ENCODE measurements around the gene GPER1.
"Not testable (repeated sequence)": the region's sequence is repeated elsewhere in the genome, so short reads cannot be mapped to it uniquely, and the experiment has no call there.

GPER1 gene

DNA sequence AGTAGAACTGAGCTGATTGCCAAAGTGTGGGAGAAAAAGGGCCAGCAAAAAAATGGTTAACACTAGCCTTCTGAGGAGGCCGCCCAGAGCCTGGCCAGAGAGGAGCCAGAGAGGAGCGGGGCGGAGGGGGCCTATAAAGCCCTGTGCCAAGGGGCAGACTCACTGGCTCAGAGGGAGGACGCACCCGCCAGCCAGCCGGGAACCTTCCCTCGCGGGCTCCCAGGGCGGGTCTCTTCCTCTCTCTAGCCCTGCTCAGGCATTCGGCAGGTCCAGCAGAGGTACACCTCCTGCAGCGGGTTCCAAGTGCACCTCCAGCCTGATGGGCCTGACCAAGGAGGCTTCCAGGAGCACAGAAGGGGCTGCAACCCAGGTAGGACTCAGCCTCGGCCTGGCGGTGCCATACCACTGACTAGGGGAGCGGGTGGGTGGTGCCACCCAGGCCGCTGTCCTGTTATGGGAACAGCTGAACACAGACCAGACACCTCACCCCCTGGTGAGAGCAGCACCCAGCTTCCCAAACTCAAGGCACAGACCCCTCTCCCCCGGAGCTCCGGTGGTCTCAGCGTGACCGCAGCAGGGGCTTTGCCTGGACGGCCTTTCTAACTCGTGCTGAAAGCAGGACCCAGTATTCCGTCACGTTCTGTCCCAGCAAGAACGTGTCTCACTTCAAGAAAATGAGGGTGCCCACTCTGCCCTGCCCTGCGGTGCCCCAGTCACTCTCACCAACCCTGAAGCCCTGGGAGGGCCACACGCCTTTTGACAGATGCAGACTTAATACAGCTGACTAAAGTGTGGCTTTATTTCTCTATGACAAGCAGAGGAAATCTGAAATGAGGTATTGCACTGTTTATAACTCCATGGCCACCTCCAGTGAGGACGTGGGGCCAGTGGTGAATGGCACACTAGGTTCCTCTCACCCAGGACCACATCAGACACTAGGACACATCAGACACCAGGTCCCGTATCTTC is at the start of gene GPER1:
Gene GPER1 (plus strand): TSS at position 162 of the 969 bp plus-strand sequence. CDS start 3,616 bp downstream, outside the sequence.
- DNase-seq = no peak

DNA sequence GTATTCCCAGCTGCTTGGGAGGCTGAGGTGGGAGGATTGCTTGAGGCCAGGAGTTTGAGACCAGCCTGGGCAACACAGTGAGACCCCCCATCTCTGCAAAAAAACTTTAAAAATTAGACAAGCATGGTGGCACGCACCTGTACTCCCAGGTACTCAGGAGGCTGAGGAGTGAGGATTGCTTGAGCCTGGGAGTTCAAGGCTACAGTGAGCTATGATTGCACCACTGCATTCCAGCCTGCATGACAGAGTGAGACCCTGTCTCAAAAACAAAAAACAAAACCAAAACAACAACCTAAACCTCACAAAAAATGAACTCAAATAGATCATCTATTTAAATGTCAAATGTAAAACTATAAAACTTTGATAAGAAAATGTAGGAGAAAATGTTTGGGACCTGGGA is 47.7 kb upstream of the GPER1 start:
- DNase-seq = not testable (repeated sequence)

DNA sequence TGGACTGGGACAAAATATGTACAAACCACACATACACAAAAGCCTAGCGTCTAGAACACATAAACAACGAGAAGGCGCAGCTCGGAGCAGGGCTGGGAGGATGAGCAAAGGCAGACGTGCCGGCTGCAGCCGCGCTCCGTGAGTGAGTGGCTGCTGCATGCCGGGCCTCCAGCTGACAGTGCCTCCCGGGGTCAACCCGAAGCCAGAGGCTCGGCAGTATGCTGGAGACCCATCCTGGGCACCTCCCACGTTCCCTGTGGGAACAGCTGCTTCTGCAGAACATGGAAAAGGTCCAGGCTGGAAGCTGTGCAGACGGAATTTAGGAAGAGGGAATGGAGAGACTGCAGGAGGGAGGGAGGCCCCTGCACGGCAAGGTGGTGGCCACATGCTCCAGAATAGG is 47.1 kb upstream of the GPER1 start:
- no peak for DNase-seq

- DNase-seq = no peak
Measured at GRCh38 chr7:1041551-1042491, 46.1 kb upstream of the GPER1 start.

DNA sequence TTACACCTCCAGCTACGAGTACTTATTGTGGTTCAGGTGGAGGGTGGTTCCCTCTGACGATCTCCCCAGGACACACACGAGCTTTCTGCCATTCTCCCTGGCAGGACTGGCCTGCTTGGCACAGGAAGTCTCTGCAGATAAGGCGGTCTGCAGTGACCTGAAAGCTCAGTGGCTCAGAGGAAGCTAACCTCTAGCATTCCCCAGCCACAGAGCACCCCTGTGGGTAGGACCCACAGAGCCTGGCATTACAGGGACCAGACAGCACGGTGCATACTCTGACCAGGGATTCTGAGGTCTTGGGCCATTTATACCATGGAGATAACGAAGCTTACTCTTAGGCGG is 45.5 kb upstream of the GPER1 start:
- DNase-seq = no peak

DNA sequence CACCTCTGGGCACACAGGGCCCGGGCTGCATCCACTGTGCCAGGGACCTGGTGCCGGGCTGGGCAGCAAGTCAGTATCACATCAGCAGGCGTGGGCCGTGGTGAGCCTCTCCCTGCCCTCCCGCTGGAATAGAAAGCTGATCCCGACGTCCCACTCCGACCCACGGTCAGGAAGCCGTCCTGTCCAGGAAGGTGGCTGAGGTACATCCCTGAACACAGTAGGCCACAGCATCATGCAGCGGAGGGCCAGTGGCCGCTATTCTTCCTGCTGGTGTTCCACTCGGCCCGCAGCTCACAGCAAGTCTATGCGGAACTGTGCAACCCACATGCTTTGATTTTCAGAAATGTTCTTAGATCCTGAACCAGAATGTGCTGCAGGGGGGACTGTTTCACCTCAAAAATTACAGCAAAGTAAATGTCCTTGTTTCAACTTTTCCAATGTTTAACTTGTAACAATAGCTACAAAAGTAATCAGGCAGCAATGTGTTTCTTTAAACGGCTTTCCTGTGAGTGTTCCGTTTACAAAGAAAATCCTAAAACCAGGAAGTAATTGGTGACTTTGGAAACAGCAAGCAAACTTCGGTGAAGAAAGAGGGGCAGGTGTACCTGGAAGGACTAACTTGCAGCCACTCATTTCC is 44.2 kb upstream of the GPER1 start:
- no peak for DNase-seq

GRCh38 chr7:1044189-1045068 is 43.5 kb upstream of the GPER1 start, which contains the start of gene GPR146:
Gene GPR146 (plus strand): TSS chr7:1044546. CDS start chr7:1057516, 12,970 bp downstream.
- peak; percentile 45 for DNase-seq

DNA sequence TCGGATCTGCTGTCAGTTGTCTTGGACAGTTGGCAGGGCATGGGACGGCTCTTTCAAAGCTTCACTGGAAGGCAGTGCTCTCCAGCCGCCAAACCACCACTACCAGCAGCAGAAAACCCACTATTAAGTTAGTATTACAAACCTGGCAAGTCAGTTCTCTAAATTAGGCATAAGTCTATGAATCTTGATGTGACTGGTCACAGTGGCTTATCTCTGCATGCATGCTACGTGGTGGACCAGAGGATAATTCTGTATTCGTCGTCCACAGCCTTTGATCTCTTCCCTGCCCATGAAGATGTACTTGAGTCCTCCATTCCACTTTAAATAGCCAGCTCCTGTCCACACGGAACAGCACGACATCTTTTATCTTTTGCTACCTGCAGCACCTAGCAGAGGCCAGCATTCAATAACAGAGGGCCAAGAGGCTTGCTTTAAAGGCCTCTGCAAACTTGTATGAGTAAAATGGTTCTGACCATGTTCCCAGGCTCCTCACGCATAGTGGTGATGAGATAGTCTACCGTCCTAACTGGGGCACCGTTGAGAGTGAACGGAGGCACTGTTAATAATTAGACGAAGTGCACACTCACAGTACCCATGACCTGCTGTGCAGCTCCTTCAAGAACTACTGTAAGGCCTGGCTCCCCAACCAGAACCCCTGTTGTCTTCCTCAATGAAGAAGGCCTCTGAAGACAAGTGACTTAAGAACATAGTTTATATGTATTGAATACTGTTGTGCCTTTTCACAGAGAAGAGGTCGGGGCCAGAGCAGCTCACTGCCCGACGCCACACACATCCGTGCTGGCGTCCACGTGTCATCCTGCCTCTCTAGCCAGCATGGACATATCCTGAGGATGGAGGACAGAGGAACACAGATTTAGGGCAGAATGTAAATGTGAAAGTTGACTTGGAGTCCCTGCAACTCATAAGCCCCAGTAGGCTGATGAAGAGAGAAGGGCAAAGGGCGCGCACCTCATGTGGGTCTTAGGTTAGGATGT is 42.5 kb upstream of the GPER1 start:
- DNase-seq = no peak

GRCh38 chr7:1046722-1047679 is 40.9 kb upstream of the GPER1 start:
- DNase-seq = no peak

DNA sequence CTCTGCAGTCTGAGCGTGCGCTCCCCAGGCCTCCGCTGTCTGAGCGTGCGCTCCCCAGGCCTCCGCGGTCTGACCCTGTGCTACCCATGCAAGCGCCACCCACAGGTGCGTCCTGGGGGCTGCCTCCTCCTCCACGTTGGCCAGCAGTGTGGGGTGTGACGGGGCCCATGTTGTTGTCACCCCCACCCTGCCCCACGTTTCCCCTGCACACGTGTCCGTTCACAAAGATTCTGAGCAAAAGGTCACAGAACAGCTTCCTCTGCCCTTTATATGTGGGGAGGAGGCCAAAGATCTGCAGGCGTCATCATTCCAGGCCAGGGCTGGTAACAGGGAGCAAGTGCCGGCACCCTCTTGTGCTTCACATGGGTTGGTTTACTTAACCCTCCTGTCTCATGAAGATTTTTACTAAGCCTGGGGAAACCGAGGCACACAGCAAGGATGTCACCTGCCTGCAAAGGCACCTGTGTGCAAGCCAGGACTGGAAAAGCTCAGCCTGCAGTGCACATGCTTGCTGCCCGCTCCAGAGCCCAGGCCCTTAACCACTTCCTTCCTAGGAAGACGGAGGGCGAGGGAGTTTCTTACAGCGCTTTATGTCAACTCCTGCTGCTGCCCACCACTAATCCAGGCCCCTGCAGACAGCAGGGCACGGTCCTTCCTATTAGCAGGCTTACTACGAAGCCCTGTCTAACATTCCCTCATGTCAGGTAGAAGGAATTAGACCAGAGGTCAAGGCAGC is 38.7 kb upstream of the GPER1 start:
- no peak for DNase-seq

DNA sequence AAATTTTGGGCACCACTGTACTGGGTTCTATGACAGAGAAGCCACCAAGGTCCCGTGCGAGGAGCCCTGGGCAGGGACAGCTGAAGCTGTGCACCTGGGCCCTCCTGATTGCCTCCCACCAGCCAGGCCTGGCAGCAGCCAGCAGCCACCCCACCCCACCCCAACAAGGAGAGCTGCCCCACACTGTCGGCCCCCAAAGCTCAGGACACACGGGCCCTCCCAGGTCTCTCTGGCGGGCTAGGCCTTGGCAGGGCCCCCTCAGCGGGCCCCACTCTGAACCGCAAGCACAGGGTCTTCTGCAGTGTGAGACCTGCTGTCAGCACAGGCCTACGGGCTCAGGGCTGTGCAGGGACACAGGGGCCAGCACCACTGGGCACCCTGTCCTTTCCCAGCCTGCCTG is 38.1 kb upstream of the GPER1 start:
- no peak for DNase-seq

DNA sequence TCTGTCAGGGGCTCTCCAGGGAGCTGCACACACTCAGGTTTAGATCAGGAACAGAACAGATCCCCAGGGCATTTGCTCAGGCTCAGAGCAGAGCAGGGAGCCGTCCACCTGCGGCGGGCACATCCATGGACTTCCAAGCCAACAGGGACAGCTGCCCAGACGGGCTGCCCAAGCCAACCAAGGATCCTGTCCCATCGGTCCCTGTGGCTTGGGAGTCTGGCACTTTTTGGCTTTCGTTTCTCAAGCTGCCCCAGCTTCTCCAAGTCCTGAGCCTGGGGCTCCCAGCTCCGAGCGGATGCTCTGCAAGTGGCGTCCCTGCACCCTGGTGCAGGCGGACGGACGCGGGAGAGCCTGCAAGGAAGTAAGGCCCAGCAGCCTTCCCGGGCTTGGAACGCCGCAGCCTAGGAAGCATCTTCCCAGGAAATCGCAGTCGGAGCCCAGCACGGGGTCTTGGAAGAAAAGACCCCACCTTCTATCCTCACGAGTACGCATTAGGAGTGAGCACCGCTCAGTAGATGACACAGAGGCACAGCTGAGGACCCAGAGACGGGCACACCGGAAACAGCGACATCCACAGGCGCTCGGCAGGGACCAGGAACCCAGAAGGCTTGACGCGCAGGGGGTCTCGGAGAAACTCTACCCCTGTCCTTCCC is 37.5 kb upstream of the GPER1 start:
- no peak for DNase-seq

GRCh38 chr7:1050956-1051690 is 36.8 kb upstream of the GPER1 start:
- no peak for DNase-seq

- no peak for DNase-seq
Measured at GRCh38 chr7:1052031-1052818, 35.7 kb upstream of the GPER1 start.

DNA sequence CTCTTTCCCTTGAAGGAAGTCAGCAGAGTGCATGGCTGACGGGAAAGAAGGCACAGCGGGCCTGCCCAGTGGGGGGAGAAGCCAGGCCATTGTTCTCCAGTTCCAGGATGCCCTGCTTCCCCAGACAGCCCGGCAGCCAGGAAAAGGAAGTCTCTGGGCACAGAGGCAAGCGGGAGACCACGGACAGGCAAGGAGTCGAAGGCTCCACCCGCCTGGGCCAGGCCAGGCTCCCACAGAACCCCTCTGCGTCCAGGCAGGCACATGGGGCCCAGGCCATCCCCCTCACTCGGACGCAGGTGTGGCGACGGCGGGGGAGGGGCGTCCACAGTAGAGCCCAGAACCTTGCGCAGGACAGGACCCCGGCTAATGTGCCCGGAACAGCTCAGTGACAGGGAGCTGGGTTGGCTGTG is 34.9 kb upstream of the GPER1 start:
- DNase-seq = no peak

DNA sequence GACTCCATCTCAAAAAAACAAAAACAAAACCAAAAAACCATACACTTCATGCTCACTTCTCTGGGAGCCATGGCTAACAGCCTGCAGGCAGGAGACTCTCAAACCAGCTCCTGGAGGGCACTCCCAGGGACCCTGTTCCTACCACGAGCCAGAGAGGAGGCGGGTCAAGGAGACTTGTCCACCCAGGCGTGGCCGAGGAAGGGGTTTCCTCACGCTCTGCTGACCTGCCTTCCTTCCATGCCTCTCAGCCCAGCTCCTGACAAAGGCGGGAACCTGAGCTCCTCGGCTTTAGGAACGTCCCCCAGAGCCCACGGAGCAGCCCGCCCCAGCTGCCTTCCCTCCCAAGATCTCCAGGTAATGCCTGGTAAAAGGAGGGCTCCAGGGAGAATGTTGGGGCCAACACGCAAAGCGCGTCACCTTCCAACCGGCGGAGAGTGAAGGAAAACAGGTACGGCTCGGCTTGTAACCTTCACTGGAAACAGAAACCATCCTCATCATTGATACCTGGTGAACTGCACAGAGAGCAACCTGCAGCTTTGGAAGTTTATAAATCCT is 34.0 kb upstream of the GPER1 start:
- DNase-seq = no peak

Data from NCI-H2081 treated with DMSO at 0.1 percent for 48 hours (cell line).